Neural progenitor cell (in vitro differentiated cells): Measurements from ENCODE around the gene ATAD3A. TPM values are rescaled to one million over a fixed set of nuclear protein-coding genes. Genes with fewer than 3 reads are reported as not detected.
A peak's percentile ranks its signal among the peaks of the same experiment; 100 is the strongest.

Source experiments
- DNase-seq: peaks from one replicate; pipeline ENCODE4 v3.0.0-alpha.2; 2016; ENCODE audit warnings: low spot score
- H2AFZ ChIP-seq: fragments of 200-600 bp; sonication (generic); replicated peaks from 2 replicates; pipeline ENCODE4 v1.6.1; 2016; ENCODE audit warnings: antibody characterized with exemption
- H3F3A ChIP-seq: fragments of 200-600 bp; sonication (generic); 2 replicates; pipeline ENCODE4 v1.6.1; 2016; ENCODE audit warnings: antibody characterized with exemption, low read depth
- H3K27ac ChIP-seq: fragments of 200-600 bp; sonication (generic); 2 replicates; pipeline ENCODE4 v1.5.1; 2016; ENCODE audit warnings: mild to moderate bottlenecking
- H3K27me3 ChIP-seq: fragments of 200-600 bp; sonication (generic); 2 replicates; pipeline ENCODE4 v1.6.1; 2016; ENCODE audit warnings: mild to moderate bottlenecking, moderate library complexity
- H3K36me3 ChIP-seq: fragments of 200-600 bp; sonication (generic); 2 replicates; pipeline ENCODE4 v1.5.1; 2016
- H3K4me1 ChIP-seq: fragments of 200-600 bp; sonication (generic); 2 replicates; pipeline ENCODE4 v1.6.1; 2016; ENCODE audit warnings: mixed run types
- H3K4me2 ChIP-seq: fragments of 200-600 bp; sonication (generic); 2 replicates; pipeline ENCODE4 v1.6.1; 2016
- H3K4me3 ChIP-seq: fragments of 200-600 bp; sonication (generic); 2 replicates; pipeline ENCODE4 v1.5.1; 2016
- H3K79me2 ChIP-seq: fragments of 200-600 bp; sonication (generic); 2 replicates; pipeline ENCODE4 v1.6.1; 2016; ENCODE audit warnings: low read depth
- H3K9ac ChIP-seq: fragments of 200-600 bp; sonication (generic); 2 replicates; pipeline ENCODE4 v1.6.1; 2016
- H3K9me3 ChIP-seq: fragments of 200-600 bp; sonication (generic); 2 replicates; pipeline ENCODE4 v1.5.1; 2016; ENCODE audit warnings: low read depth
- H4K20me1 ChIP-seq: fragments of 200-600 bp; sonication (generic); 2 replicates; pipeline ENCODE4 v1.6.1; 2016; ENCODE audit warnings: low read depth
- H3K27ac Mint-ChIP-seq: 3 replicates; pipeline ENCODE4 v1.8.0; 2021; ENCODE audit warnings: mixed read lengths
- H3K27me3 Mint-ChIP-seq: 2 replicates; pipeline ENCODE4 v1.8.0; 2022; ENCODE audit warnings: low read depth, mild to moderate bottlenecking, inconsistent platforms, moderate library complexity, mixed read lengths; ENCODE audit not compliant: insufficient read depth
- H3K36me3 Mint-ChIP-seq: 3 replicates; pipeline ENCODE4 v1.8.0; 2021; ENCODE audit warnings: mixed read lengths
- H3K4me1 Mint-ChIP-seq: 3 replicates; pipeline ENCODE4 v1.8.0; 2021; ENCODE audit warnings: mixed read lengths
- H3K4me3 Mint-ChIP-seq: 3 replicates; pipeline ENCODE4 v1.8.0; 2021; ENCODE audit warnings: mild to moderate bottlenecking, moderate library complexity, mixed read lengths
- H3K9me3 Mint-ChIP-seq: 3 replicates; pipeline ENCODE4 v1.8.0; 2020; ENCODE audit warnings: mixed read lengths
- CTCF ChIP-seq: fragments of 200-600 bp; sonication (generic); IDR thresholded peaks from 2 replicates; pipeline ENCODE4 v1.5.1; 2017; ENCODE audit warnings: antibody characterized with exemption, mild to moderate bottlenecking
- EZH2 ChIP-seq: fragments of 200-600 bp; sonication (generic); IDR thresholded peaks from 2 replicates; pipeline ENCODE4 v1.6.1; 2017; ENCODE audit warnings: antibody characterized with exemption, mild to moderate bottlenecking, moderate library complexity
- EZH2phosphoT487 ChIP-seq: fragments of 200-600 bp; sonication (generic); IDR thresholded peaks from 2 replicates; pipeline ENCODE4 v1.6.1; 2017; ENCODE audit warnings: antibody characterized with exemption
- total RNA-seq: library from RNA; depleted of rRNA; stranded (reverse); fragments of >200 nt; gene quantifications from 2 replicates; pipeline ENCODE4 v1.2.3, GENCODE V29; 2015; ENCODE audit warnings: low replicate concordance

Gene ATAD3A
- total RNA-seq, 1 donor from 2014 or later, result 7.8 TPM

GRCh38 chr1:1537626-1538250, 25.8 kb downstream of the ATAD3A start:
- DNase-seq, result no peak
- Histone ChIP-seq H3K79me2 (peaks cover 5% of the 10 kb centered on the region), H3K9ac (no peak overlapping the region), H3F3A (peaks cover 25% of the 10 kb centered on the region), H2AFZ (no peak overlapping the region), H3K36me3 (no peaks in the 10 kb centered on the region), H4K20me1 (peaks cover 38% of the 10 kb centered on the region), H3K27ac (no peak overlapping the region), H3K9me3 (no peaks in the 10 kb centered on the region), H3K4me3 (no peak overlapping the region), H3K4me2 (no peak overlapping the region), H3K27me3 (no peaks in the 10 kb centered on the region), H3K4me1 (peaks cover 5% of the 10 kb centered on the region)
- H3K9me3 Mint-ChIP-seq, result no peaks in the 10 kb centered on the region
- H3K36me3 Mint-ChIP-seq, result peaks cover 11% of the 10 kb centered on the region
- H3K27ac Mint-ChIP-seq, result no peak overlapping the region
- peaks cover 11% of the 10 kb centered on the region for H3K4me1 Mint-ChIP-seq
- H3K4me3 Mint-ChIP-seq, result peak overlapping the region; percentile 59
- H3K27me3 Mint-ChIP-seq, result peaks cover 2% of the 10 kb centered on the region
- TF ChIP-seq EZH2phosphoT487 (no peak), CTCF (no peak), EZH2 (no peak)

- no peak for DNase-seq
- Mint-ChIP-seq H3K27ac (no peak overlapping the region), H3K9me3 (no peaks in the 10 kb centered on the region), H3K4me3 (peak overlapping the region; percentile 79), H3K36me3 (peaks cover 11% of the 10 kb centered on the region), H3K4me1 (peaks cover 11% of the 10 kb centered on the region), H3K27me3 (peaks cover 2% of the 10 kb centered on the region)
- Histone ChIP-seq H3K9ac (no peak overlapping the region), H3K27ac (no peak overlapping the region), H3K79me2 (peaks cover 5% of the 10 kb centered on the region), H3K4me2 (no peak overlapping the region), H3K9me3 (no peaks in the 10 kb centered on the region), H3K4me3 (no peak overlapping the region), H2AFZ (no peak overlapping the region), H3K4me1 (peaks cover 5% of the 10 kb centered on the region), H3K36me3 (no peaks in the 10 kb centered on the region), H4K20me1 (peaks cover 38% of the 10 kb centered on the region), H3K27me3 (no peaks in the 10 kb centered on the region), H3F3A (peaks cover 25% of the 10 kb centered on the region)
- TF ChIP-seq EZH2, result no peak
- TF ChIP-seq CTCF, result no peak
- TF ChIP-seq EZH2phosphoT487, result no peak
Measured at GRCh38 chr1:1538334-1538733, 26.4 kb downstream of the ATAD3A start.

- Histone ChIP-seq H3F3A (peaks cover 25% of the 10 kb centered on the region), H3K9ac (no peak overlapping the region), H4K20me1 (peaks cover 38% of the 10 kb centered on the region), H3K9me3 (no peaks in the 10 kb centered on the region), H3K4me3 (peak overlapping the region; percentile 59), H3K4me1 (peaks cover 5% of the 10 kb centered on the region), H3K36me3 (no peaks in the 10 kb centered on the region), H3K27ac (no peak overlapping the region), H3K27me3 (no peaks in the 10 kb centered on the region), H3K4me2 (peak overlapping the region; percentile 94), H2AFZ (no peak overlapping the region), H3K79me2 (peaks cover 5% of the 10 kb centered on the region)
- peak overlapping the region; percentile 86 for H3K4me3 Mint-ChIP-seq
- no peaks in the 10 kb centered on the region for H3K9me3 Mint-ChIP-seq
- H3K36me3 Mint-ChIP-seq, result peaks cover 11% of the 10 kb centered on the region
- H3K27ac Mint-ChIP-seq, result no peak overlapping the region
- no peak for DNase-seq
- H3K27me3 Mint-ChIP-seq, result peaks cover 2% of the 10 kb centered on the region
- H3K4me1 Mint-ChIP-seq, result peaks cover 11% of the 10 kb centered on the region
- TF ChIP-seq EZH2 (no peak), EZH2phosphoT487 (no peak), CTCF (no peak)
Measured at GRCh38 chr1:1538989-1539309, 27.0 kb downstream of the ATAD3A start.
